ENCODE results near the gene WFDC1.

- TF ChIP-seq CTCF (conservative IDR thresholded peaks at IDR 0.05; ENCODE audit: low read depth, low read length) (no peak), POLR2A (IDR thresholded peaks at IDR 0.05; ENCODE audit: low read depth, low read length) (no peak), RFX5 (IDR thresholded peaks at IDR 0.05; ENCODE audit: low read depth, low read length) (no peak), BHLHE40 (IDR thresholded peaks at IDR 0.05; ENCODE audit: low read depth, low read length) (no peak), RAD21 (IDR thresholded peaks at IDR 0.05; ENCODE audit: low read length) (no peak), FOS (IDR thresholded peaks at IDR 0.05; ENCODE audit: low read depth, low read length) (no peak), SMC3 (IDR thresholded peaks at IDR 0.05; ENCODE audit: low read depth, low read length) (no peak), MAFK (IDR thresholded peaks at IDR 0.05; ENCODE audit: low read depth, low read length) (no peak), MXI1 (IDR thresholded peaks at IDR 0.05; ENCODE audit: borderline replicate concordance, low read depth, low read length) (no peak), CEBPB (IDR thresholded peaks at IDR 0.05; ENCODE audit: low read depth, low read length) (no peak), RCOR1 (IDR thresholded peaks at IDR 0.05; ENCODE audit: insufficient replicate concordance, low read length) (no peak), MAZ (IDR thresholded peaks at IDR 0.05; ENCODE audit: borderline replicate concordance, low read depth, low read length) (no peak)
- TF ChIP-seq, protein P1, sequence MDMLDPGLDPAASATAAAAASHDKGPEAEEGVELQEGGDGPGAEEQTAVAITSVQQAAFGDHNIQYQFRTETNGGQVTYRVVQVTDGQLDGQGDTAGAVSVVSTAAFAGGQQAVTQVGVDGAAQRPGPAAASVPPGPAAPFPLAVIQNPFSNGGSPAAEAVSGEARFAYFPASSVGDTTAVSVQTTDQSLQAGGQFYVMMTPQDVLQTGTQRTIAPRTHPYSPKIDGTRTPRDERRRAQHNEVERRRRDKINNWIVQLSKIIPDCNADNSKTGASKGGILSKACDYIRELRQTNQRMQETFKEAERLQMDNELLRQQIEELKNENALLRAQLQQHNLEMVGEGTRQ (IDR thresholded peaks at IDR 0.05; ENCODE audit: low read depth, low read length), result no peak
- TF ChIP-seq, protein P2, sequence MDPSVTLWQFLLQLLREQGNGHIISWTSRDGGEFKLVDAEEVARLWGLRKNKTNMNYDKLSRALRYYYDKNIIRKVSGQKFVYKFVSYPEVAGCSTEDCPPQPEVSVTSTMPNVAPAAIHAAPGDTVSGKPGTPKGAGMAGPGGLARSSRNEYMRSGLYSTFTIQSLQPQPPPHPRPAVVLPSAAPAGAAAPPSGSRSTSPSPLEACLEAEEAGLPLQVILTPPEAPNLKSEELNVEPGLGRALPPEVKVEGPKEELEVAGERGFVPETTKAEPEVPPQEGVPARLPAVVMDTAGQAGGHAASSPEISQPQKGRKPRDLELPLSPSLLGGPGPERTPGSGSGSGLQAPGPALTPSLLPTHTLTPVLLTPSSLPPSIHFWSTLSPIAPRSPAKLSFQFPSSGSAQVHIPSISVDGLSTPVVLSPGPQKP (IDR thresholded peaks at IDR 0.05; ENCODE audit: borderline replicate concordance, low read depth, low read length), result no peak
Measured at GRCh38 chr16:84360748-84361147, 66.1 kb downstream of the WFDC1 start.

All from IMR-90 (cell line).